ENCODE measurements around the gene TK1.
"Not testable (repeated sequence)": the region's sequence is repeated elsewhere in the genome, so short reads cannot be mapped to it uniquely, and the experiment has no call there.

Gene TK1

GRCh38 chr17:78186692-78187595 is at the start of gene TK1, which contains the start of gene AFMID:
TK1 (minus strand) TSS chr17:78187052; CDS start chr17:78186994, 58 bp downstream.
AFMID (plus strand) TSS chr17:78187362; CDS start chr17:78187371, 9 bp downstream.
- peak within 1 kb of the TSS; percentile 69 for H3K4me3 ChIP-seq (ENCODE audit: low read depth, low read length)
- TF ChIP-seq CTCF (IDR thresholded peaks at IDR 0.05; ENCODE audit: borderline replicate concordance, insufficient read depth, low read depth, low read length) = peak; percentile 24; the same call in 1 of the 2 replicates

- TF ChIP-seq CTCF (IDR thresholded peaks at IDR 0.05; ENCODE audit: borderline replicate concordance, insufficient read depth, low read depth, low read length) = no peak
These were observed 49.0 kb upstream of the TK1 start for GRCh38 chr17:78235885-78236284.

GRCh38 chr17:78235022-78235421 is 48.2 kb upstream of the TK1 start:
- H3K4me3 ChIP-seq (ENCODE audit: low read depth, low read length) = not testable (repeated sequence)

More at GRCh38 chr17:78235885-78236284, 49.0 kb upstream of the TK1 start:
- no peak overlapping the region for H3K4me3 ChIP-seq (ENCODE audit: low read depth, low read length)

GRCh38 chr17:78234261-78234865 is 47.5 kb upstream of the TK1 start:
- no peak overlapping the region for H3K4me3 ChIP-seq (ENCODE audit: low read depth, low read length)
- no peak for TF ChIP-seq CTCF (IDR thresholded peaks at IDR 0.05; ENCODE audit: borderline replicate concordance, insufficient read depth, low read depth, low read length)

- TF ChIP-seq CTCF (IDR thresholded peaks at IDR 0.05; ENCODE audit: borderline replicate concordance, insufficient read depth, low read depth, low read length) = no peak
- no peak overlapping the region for H3K4me3 ChIP-seq (ENCODE audit: low read depth, low read length)
These were observed 46.8 kb upstream of the TK1 start for GRCh38 chr17:78233678-78234077.

GRCh38 chr17:78232859-78233173 is 46.0 kb upstream of the TK1 start:
- no peak for TF ChIP-seq CTCF (IDR thresholded peaks at IDR 0.05; ENCODE audit: borderline replicate concordance, insufficient read depth, low read depth, low read length)
- H3K4me3 ChIP-seq (ENCODE audit: low read depth, low read length) = no peak overlapping the region

GRCh38 chr17:78231991-78232858 is 45.4 kb upstream of the TK1 start:
- no peak for TF ChIP-seq CTCF (IDR thresholded peaks at IDR 0.05; ENCODE audit: borderline replicate concordance, insufficient read depth, low read depth, low read length)
- no peak overlapping the region for H3K4me3 ChIP-seq (ENCODE audit: low read depth, low read length)
